ENCODE data around the gene TNRC18.
"Not testable (repeated sequence)": the region's sequence is repeated elsewhere in the genome, so short reads cannot be mapped to it uniquely, and the experiment has no call there.

Gene TNRC18

DNA sequence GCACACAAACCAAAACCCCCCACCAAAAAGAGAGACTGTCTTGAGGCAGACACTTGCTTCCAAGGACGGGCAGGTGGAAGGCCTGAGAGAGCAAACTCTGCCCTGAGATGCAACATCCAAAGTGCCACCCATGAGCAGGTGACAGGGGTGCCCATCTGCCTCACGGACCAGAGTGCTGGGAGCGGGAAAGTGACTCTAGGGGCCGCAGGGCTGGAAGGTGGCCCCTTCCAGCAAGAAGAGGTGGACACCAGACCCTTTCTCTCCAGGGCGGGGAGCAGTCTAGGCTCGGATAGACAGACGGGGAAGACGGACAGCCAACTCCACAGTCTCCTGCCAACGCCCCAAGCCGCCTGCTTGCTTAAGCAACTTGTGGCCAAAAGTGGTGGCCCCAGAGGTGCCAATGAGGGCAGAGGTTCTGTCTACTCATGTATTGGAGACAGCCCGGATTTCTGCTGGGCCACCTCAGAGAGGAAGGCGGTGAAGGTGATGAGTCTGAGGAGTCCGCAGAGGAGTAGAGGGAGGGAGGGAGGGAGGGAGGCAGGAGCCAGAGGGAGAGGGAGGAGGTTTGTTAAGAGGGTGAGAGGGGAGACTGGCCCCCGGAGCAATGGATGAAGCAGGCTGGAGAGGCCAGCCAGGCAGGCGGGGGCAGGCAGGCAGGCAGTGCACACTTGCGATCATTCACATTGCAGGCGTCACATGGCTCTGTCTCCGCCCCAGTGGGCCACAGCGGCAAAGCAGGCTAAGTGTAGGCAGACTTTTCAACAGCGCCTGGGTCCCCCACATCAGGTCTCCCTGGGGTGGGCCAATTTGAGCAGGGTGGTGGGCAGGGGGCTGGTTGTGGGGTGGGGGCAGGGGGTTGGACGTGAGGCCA, 75.3 kb downstream of the TNRC18 start:
- DNase-seq, result no peak

GRCh38 chr7:5345671-5346070, 78.0 kb downstream of the TNRC18 start:
- DNase-seq, result no peak

DNA sequence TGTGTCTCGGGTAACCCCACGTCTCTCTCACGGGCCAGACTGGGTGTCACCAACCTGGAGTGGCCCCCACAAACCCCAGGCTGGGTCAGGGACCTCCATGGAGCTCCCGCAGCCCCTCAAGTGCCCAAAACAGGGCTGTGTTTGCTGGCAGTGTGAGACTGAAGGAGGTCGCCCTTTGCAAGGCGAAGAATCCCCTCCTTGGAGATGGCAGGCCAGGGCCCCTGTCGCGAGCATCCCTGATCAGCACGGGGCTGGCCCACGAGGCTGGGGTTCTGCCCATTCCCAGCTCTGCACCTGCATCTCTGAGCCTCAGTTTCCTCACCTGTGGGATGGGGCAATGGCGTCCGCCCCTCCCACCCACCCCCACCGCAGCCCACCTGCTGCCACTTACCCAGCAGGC, 78.5 kb downstream of the TNRC18 start:
- DNase-seq, result no peak

DNA sequence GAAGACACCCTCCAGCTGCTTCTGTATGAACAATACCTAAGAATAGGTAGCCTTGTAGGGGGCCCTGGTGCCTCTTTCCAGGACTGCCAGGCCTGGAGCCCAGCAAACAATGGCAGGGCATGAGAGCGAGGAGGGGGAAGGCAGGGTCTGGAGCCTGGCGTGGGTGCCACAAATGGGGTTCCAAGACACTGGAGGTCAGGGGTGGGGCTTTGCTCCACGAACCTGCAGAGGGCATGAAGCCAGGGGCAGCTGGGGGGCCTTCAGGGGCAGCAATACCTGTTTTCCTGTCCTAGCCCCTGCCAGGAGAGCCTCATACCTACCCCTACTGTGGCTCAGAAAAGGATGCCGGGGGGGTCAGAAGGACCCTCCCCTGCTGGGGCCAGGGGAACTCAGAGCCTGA, 79.3 kb downstream of the TNRC18 start:
- no peak for DNase-seq

- DNase-seq, result no peak
Measured at GRCh38 chr7:5343884-5344283, 79.8 kb downstream of the TNRC18 start.

DNA sequence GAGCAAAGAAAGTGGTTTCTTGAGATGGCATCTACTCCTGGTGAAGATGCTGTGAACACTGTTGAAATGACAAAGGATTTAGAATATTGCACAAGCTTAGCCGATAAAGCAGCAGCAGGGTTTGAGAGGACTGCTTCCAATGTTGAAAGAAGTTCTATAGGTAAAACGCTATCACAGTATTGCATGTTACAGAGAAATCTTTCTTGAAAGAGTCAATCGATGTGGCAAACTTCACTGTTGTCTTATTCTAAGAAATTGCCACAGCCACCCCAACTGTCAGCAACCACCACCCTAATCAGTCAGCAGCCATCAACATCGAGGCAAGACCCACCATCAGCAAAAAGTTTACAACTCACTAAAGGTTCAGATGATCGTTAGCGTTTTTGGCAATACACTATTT, 81.0 kb downstream of the TNRC18 start:
- DNase-seq, result no peak

GRCh38 chr7:5339955-5340354, 83.7 kb downstream of the TNRC18 start:
- DNase-seq, result no peak

DNA sequence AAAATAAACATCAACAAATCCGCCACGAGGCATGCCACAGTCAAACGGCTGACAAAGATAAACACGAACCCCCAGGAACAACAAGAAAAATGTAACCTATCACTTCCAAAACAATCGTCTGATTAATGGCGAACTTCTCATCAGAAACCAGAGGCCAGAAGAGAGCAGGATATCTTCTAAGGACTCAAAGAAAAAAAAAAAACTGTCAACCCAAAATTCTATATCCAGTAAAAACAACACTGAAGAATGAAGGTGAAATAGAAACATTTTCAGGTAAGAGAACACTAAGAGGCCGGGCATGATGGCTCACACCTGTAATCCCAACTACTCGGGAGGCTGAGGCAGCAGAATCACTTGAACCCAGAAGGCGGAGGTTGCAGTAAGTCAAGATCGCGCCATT, 86.6 kb downstream of the TNRC18 start:
- DNase-seq, result no peak

DNA sequence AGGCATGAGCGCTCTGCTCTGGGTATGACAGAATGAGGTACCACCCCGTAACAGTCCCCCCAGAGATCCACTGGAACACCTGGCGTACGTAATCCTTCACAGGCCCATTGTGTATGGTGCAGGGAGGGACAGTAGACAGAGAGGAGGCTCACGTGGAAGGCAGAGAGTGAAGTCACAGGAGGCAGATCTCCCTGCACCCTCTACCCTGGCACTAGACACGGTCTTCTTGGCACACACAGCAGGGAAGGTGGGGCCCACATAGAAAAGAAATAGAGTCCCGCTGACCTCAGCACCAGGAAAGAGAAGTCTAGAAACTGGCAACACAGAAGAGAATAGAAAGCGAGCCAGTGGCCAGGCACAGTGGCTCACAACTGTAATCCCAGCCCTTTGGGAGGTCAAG, 89.0 kb downstream of the TNRC18 start:
- no peak for DNase-seq

- no peak for DNase-seq
Measured at GRCh38 chr7:5333121-5334045, 90.3 kb downstream of the TNRC18 start.

DNA sequence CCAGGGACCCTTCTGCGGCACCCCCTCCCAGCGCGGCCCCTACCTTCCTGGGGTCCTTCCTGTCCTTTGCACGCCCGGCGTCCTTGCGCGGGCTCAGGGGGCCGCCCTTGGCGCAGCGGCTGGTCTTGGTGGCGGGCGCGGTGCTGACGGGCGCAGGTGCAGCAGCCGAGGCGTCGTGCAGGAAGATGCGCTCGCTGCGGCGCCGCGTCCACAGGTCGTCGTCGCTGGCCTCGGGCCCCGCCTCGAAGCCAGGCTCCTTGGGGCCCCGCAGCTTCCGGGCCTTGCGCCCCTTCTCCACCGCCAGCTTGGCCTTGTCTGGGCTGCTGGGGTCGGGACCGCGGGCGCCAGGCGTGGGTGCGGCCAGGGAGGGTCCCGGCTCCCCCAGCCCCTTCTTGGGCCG, 91.1 kb downstream of the TNRC18 start:
- DNase-seq, result no peak

- no peak for DNase-seq
Measured at GRCh38 chr7:5330288-5330687, 93.3 kb downstream of the TNRC18 start.

GRCh38 chr7:5324961-5325360, 98.7 kb downstream of the TNRC18 start:
- no peak for DNase-seq

- DNase-seq, result not testable (repeated sequence)
Measured at GRCh38 chr7:5323800-5324781, 99.5 kb downstream of the TNRC18 start.

- DNase-seq, result no peak
Measured at GRCh38 chr7:5322621-5323410, 100.8 kb downstream of the TNRC18 start.

GRCh38 chr7:5320802-5321396, 102.7 kb downstream of the TNRC18 start:
- no peak for DNase-seq

- no peak for DNase-seq
Measured at GRCh38 chr7:5320391-5320790, 103.2 kb downstream of the TNRC18 start.

DNA sequence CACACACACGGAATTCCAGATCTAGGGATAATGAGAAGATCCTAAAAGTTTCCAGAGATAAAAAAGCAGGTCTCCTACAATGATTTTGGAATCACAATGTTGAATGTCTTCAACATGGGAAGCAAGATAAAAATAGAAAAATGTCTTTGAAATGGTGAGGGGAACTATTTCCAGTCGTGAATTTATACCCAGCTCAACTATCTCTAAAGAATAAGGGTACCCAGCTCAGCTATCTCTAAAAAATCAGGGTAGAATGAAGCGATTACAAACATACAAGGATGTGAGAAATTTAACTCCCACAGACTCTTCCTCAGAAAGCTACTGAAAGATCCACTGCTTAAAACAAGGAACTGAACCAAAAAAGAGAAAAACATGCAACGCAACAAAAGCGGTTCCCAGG, 105.0 kb downstream of the TNRC18 start:
- not testable (repeated sequence) for DNase-seq

GRCh38 chr7:5315761-5316160, 107.9 kb downstream of the TNRC18 start:
- no peak for DNase-seq

- no peak for DNase-seq
Measured at GRCh38 chr7:5314864-5315263, 108.8 kb downstream of the TNRC18 start.
